GM12878 (cell line): Measurements from ENCODE around the gene TBC1D20. TPM values are rescaled to one million over a fixed set of nuclear protein-coding genes. Genes with fewer than 3 reads are reported as not detected.
"Not testable (repeated sequence)": the region's sequence is repeated elsewhere in the genome, so short reads cannot be mapped to it uniquely, and the experiment has no call there.

Experiments used
- ATAC-seq: fragments of 200-7000 bp; cut with Tn5 transposase; 3 replicates; pipeline ENCODE4 v1.9.1; 2020; ENCODE audit warnings: mild to moderate bottlenecking, moderate library complexity
- BruUV-seq: library from RNA; stranded (reverse); fragments of 400-500 nt; replicated peaks from 2 replicates; lab custom pipeline; 2021; lab: Mats Ljungman, UMichigan
- CTCF ChIA-PET: fragments of 300-600 bp; sonication (Branson Sonifier 250); formaldehyde crosslinking; extraction: SDS; loops from one replicate; lab custom pipeline; 2021; ENCODE audit warnings: inconsistent platforms; lab: Yijun Ruan, JAX
- POLR2A ChIA-PET: fragments of 350-600 bp; formaldehyde crosslinking; extraction: SDS; loops from one replicate; lab custom pipeline; 2021; ENCODE audit warnings: inconsistent platforms; lab: Charles Lee
- RAD21 ChIA-PET: fragments of 300-600 bp; sonication (Branson Sonifier 250); formaldehyde crosslinking; loops from one replicate; lab custom pipeline; 2023; ENCODE audit warnings: antibody characterized with exemption; ENCODE audit not compliant: unreplicated experiment; lab: Charles Lee
- SMC1A ChIA-PET: fragments of 300-600 bp; sonication (Branson Sonifier 250); formaldehyde crosslinking; loops from one replicate; lab custom pipeline; 2023; ENCODE audit not compliant: unreplicated experiment, uncharacterized antibody; lab: Charles Lee
- DNase-seq: peaks from one replicate; pipeline ENCODE4 v3.0.0-alpha.2; 2011; ENCODE audit warnings: low read depth, low spot score
- FAIRE-seq: peaks from 3 replicates; lab custom pipeline; 2011; peaks lifted over from hg19 to GRCh38; lab: Jason Lieb, UNC
- H2AFZ ChIP-seq: 2 replicates; pipeline ENCODE4 v1.6.0; 2011; ENCODE audit warnings: low read depth, low read length, control low read depth; ENCODE audit not compliant: control insufficient read depth
- H3K27ac ChIP-seq: 2 replicates; pipeline ENCODE4 v1.5.1; 2011; ENCODE audit warnings: control low read depth; ENCODE audit not compliant: control insufficient read depth, insufficient read depth
- H3K27me3 ChIP-seq, 2 experiments: replicated peaks in 1 of 2; 2 replicates each; pipeline versions ENCODE4 v1.6.0 to v1.6.1; 2011; ENCODE audit warnings: low read length in 1 of 2; ENCODE audit not compliant: control insufficient read depth in 2 of 2, insufficient read depth in 2 of 2
- H3K36me3 ChIP-seq, 2 experiments: 2 replicates each; pipeline ENCODE4 v1.5.1; 2011; ENCODE audit warnings: low read length in 1 of 2; ENCODE audit not compliant: control insufficient read depth in 2 of 2, insufficient read depth in 2 of 2
- H3K4me1 ChIP-seq: 2 replicates; pipeline ENCODE4 v1.6.1; 2011; ENCODE audit warnings: mild to moderate bottlenecking, low read length, moderate library complexity, mixed read lengths; ENCODE audit not compliant: control insufficient read depth, insufficient read depth
- H3K4me2 ChIP-seq: 2 replicates; pipeline ENCODE4 v1.6.0; 2011; ENCODE audit warnings: control low read depth; ENCODE audit not compliant: control insufficient read depth, insufficient read depth
- H3K4me3 ChIP-seq: fragments of 200-600 bp; sonication (generic); 2 replicates; pipeline ENCODE4 v1.5.1; 2016
- H3K79me2 ChIP-seq: 2 replicates; pipeline ENCODE4 v1.6.0; 2011; ENCODE audit warnings: low read length; ENCODE audit not compliant: control insufficient read depth, insufficient read depth
- H3K9ac ChIP-seq: 2 replicates; pipeline ENCODE4 v1.8.0; 2011; ENCODE audit warnings: low read length, control low read depth, mixed read lengths; ENCODE audit not compliant: control insufficient read depth, insufficient read depth
- H3K9me3 ChIP-seq: replicated peaks from 3 replicates; pipeline ENCODE4 v1.5.1; 2011; ENCODE audit warnings: mild to moderate bottlenecking, low read length; ENCODE audit not compliant: control insufficient read depth, insufficient read depth
- H4K20me1 ChIP-seq: 2 replicates; pipeline ENCODE4 v1.6.0; 2011; ENCODE audit not compliant: control insufficient read depth, insufficient read depth
- EZH2 ChIP-seq: IDR thresholded peaks from 2 replicates; pipeline ENCODE4 v1.6.1; 2012; ENCODE audit warnings: low read depth, mild to moderate bottlenecking, control low read depth, inconsistent platforms, low read length, borderline replicate concordance; ENCODE audit not compliant: control insufficient read depth
- FOXM1 ChIP-seq: IDR thresholded peaks from 2 replicates; pipeline ENCODE4 v1.6.1; 2012; ENCODE audit warnings: low read depth, mild to moderate bottlenecking, inconsistent platforms, low read length, moderate library complexity
- IRF4 ChIP-seq: IDR thresholded peaks from 2 replicates; pipeline ENCODE4 v1.6.1; 2011; ENCODE audit warnings: low read depth, low read length
- KDM1A ChIP-seq: fragments of 200-600 bp; sonication (generic); IDR thresholded peaks from 2 replicates; pipeline ENCODE4 v1.6.1; 2016; ENCODE audit warnings: borderline replicate concordance
- KLF5 ChIP-seq: fragments of 450-650 bp; IDR thresholded peaks from 2 replicates; pipeline ENCODE4 v1.6.1; 2014; ENCODE audit warnings: mild to moderate bottlenecking; ENCODE audit not compliant: partially characterized antibody
- NRF1 ChIP-seq: conservative IDR thresholded peaks from 2 replicates; pipeline ENCODE4 v1.6.1; 2011; ENCODE audit warnings: mild to moderate bottlenecking, low read depth, low read length, improper control_type of control experiment
- SIX5 ChIP-seq: IDR thresholded peaks from 2 replicates; pipeline ENCODE4 v1.6.1; 2011; ENCODE audit warnings: mild to moderate bottlenecking, low read depth, low read length, moderate library complexity; ENCODE audit not compliant: severe bottlenecking
- WGBS: methylation state at CpG from one replicate; pipeline ENCODE4 v1.1.6; 2016; ENCODE audit warnings: low lambda C conversion rate; ENCODE audit not compliant: insufficient replicate concordance, insufficient coverage; ENCODE audit errors: missing lambda C conversion rate; 5-methylcytosine and 5-hydroxymethylcytosine counted together
- in situ Hi-C: fragments of 300-500 bp; cut with MboI; formaldehyde crosslinking; loops from 9 replicates; pipeline ENCODE4 v1.14.3; 2018; ENCODE audit warnings: mixed read lengths
- intact Hi-C: fragments of 100-400 bp; cut with micrococcal nuclease; formaldehyde crosslinking; loops from one replicate; pipeline ENCODE4 v1.14.2; 2022; ENCODE audit not compliant: unreplicated experiment
- polyA plus RNA-seq, 11 experiments: library from polyadenylated mRNA; depleted of rRNA in 4 of 11; unstranded in 6 of 11; stranded (reverse) in 5 of 11; fragments of >200 nt; fragmentation: Nextera tagmentation in 4 of 11; fragmentation: Illumina TruSeq in 1 of 11; extraction: Ambion mirVana in 4 of 11; extraction: Trizol in 1 of 11; gene quantifications; 1 replicate in 1 of 11; 2 replicates in 10 of 11; pipeline versions ENCODE4 v1.2.1 to v1.2.3, GENCODE V29; 2011 to 2016; ENCODE audit warnings: inconsistent platforms in 2 of 11, missing spikeins in 2 of 11, low read depth in 1 of 11
- total RNA-seq, 4 experiments: library from RNA; depleted of rRNA in 3 of 4; stranded (reverse); fragments of >200 nt in 3 of 4; fragmentation: Illumina TruSeq in 1 of 4; extraction: Trizol in 1 of 4; gene quantifications; 2 replicates each; pipeline versions ENCODE4 v1.2.1 to v1.2.3, GENCODE V29; 2013 to 2021
- TF ChIP-seq, protein P1 (sequence below), 3 experiments: IDR thresholded peaks in 2 of 3; conservative IDR thresholded peaks in 1 of 3; 2 replicates each; pipeline ENCODE4 v1.5.1; 2011; ENCODE audit warnings: low read depth in 3 of 3, low read length in 3 of 3, mild to moderate bottlenecking in 3 of 3, control low read depth in 2 of 3, moderate library complexity in 2 of 3, inconsistent platforms in 1 of 3, mixed read lengths in 1 of 3; ENCODE audit not compliant: control insufficient read depth in 2 of 3, insufficient read depth in 1 of 3; ENCODE audit errors: extremely low read depth in 1 of 3

Gene TBC1D20
- total and polyA plus RNA-seq, 10 of the 15 experiments (the other 5 are each of a cell fraction or from before 2014, with no cell fraction given) = 4.3 to 17.9 (median 11.2) TPM

DNA sequence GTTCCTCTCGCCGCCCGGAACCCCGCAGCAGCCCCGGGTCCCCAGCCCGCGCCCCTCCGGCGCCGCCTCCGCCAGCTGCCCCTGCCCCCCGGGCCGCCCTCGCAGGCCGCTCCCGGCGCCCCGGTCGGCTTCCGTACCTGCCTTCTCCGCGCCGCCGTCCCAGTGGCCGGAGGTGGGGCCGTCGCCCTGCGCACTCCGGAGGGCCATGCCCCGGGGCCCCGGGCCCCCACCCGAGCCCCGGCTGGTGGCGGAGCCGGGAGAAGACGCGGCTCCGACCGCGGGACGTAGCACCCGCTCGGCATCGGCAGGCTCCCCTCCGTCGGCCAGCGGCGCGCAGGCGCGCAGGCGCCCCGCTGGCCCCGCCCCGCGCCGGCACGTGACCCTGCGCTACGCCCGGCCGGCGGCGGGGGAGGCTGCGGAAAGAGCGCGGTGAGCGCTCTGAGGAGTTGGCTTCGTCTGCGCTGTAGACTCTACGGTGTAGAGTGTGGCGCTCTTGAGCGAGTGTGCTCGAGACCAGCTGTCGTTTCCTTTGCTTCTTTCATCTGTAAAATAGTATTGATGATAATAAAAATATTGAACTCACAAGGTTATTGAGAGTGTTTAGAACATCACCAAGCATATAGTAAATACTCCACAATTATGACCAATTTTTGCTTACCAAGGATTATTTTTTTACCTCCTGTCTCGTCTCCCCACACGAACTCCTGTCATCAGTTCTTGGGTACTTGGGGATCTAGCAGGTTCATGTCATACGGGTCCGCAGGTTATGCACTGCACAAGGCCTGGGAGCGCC lies at the start of gene TBC1D20 (continued):
- TF ChIP-seq KLF5 (peak; percentile 60), FOXM1 (no peak), KDM1A (no peak), EZH2 (no peak), NRF1 (peak; percentile 57), SIX5 (no peak), IRF4 (no peak)
- TF ChIP-seq, protein P1, sequence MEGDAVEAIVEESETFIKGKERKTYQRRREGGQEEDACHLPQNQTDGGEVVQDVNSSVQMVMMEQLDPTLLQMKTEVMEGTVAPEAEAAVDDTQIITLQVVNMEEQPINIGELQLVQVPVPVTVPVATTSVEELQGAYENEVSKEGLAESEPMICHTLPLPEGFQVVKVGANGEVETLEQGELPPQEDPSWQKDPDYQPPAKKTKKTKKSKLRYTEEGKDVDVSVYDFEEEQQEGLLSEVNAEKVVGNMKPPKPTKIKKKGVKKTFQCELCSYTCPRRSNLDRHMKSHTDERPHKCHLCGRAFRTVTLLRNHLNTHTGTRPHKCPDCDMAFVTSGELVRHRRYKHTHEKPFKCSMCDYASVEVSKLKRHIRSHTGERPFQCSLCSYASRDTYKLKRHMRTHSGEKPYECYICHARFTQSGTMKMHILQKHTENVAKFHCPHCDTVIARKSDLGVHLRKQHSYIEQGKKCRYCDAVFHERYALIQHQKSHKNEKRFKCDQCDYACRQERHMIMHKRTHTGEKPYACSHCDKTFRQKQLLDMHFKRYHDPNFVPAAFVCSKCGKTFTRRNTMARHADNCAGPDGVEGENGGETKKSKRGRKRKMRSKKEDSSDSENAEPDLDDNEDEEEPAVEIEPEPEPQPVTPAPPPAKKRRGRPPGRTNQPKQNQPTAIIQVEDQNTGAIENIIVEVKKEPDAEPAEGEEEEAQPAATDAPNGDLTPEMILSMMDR (IDR thresholded peaks at IDR 0.05 in 2 of 3, conservative IDR thresholded peaks at IDR 0.05 in 1 of 3; ENCODE audit: control insufficient read depth in 2 of 3, extremely low read depth in 1 of 3, insufficient read depth in 1 of 3, low read depth in 3 of 3, low read length in 3 of 3) = peak in 2 of 3 experiments; percentile 9 to 39; a peak in 1 of 6 replicates

DNA sequence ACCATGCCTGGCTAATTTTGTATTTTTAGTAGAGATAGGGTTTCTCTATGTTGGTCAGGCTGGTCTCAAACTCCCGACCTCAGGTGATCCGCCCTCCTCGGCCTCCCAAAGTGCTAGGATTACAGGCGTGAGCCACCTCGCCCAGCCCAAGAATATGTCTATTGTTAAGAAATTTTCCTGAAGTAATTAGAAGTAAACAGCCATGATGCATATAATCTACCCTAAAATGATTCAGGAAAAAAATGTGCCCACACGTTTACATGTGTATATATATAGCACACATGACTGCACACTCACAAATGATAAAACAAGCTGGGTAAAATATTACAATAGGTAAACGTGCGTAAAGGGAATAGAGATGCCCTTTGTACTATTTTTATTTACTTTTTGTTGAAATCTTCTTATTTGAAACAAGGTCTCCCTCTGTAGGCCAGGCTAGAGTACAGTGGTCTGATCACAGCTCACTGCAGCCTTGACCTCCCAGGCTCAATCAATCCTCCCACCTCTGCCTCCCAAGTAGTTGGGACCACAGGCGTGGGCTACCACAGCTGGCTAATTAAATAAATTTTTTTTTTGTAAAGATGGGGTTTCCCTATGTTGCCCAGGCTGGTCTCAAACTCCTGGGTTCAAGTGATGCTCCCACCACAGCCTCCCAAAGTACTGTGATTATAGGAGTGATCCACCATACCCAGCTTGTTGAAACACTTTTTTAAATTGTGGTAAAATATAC lies 48.2 kb upstream of the TBC1D20 start:
- H4K20me1 ChIP-seq, H3K4me3 ChIP-seq, intact Hi-C loops, H3K9me3 ChIP-seq, BruUV-seq, H2AFZ ChIP-seq, ATAC-seq, H3K27me3 ChIP-seq, FAIRE-seq, POLR2A ChIA-PET, H3K4me1 ChIP-seq, in situ Hi-C loops, DNase-seq, H3K4me2 ChIP-seq, H3K27ac ChIP-seq, H3K9ac ChIP-seq: not testable (repeated sequence)
- ChIA-PET RAD21 (interaction anchor here (0.8 kb wide), 1 partner anchor 26 kb away, joined by 3 read pairs; no protein-coding TSS in a partner anchor), SMC1A (interaction anchor here (0.6 to 0.8 kb wide), 2 partner anchors 26 to 32 kb away, joined by 3 to 4 read pairs; no protein-coding TSS in a partner anchor), CTCF (interaction anchor here (0.8 to 1.3 kb wide), 2 partner anchors 14 to 156 kb away, joined by 3 read pairs; no protein-coding TSS in a partner anchor)
- peaks cover 0 to 22% of the 10 kb centered on the region in 2 experiments for H3K36me3 ChIP-seq
- peaks cover 52% of the 10 kb centered on the region for H3K79me2 ChIP-seq
- 88% methylated on average over 9 of the region's 9 CpGs for WGBS

DNA sequence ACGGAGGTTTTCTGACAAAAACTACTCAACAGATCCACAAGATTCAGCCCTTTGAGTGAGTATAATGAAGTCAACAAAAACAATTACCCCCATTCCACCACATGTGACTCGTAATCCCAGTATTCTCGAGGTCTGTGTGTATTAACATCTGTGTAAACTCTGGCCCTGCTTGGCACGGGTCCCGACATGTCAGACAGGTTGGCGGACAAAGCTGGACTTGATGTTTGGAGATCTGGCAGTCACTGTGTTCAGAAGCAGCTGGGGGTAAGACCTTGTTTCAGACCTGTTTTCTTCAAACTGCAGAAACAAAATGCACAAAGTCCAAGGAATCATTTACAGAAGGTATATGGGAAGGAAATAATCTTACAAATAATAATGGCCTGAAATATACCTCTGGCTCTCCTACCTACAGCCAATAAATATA lies 46.0 kb upstream of the TBC1D20 start:
- DNase-seq, H3K4me3 ChIP-seq, intact Hi-C loops, H3K27me3 ChIP-seq, H3K9me3 ChIP-seq, H3K9ac ChIP-seq, SMC1A ChIA-PET, H4K20me1 ChIP-seq, FAIRE-seq, in situ Hi-C loops, BruUV-seq, ATAC-seq, H3K4me1 ChIP-seq, RAD21 ChIA-PET, H3K4me2 ChIP-seq, H3K27ac ChIP-seq, H2AFZ ChIP-seq: not testable (repeated sequence)
- CTCF ChIA-PET = interaction anchor here (0.6 kb wide), 1 partner anchor 105 kb away, joined by 3 read pairs; no protein-coding TSS in a partner anchor
- POLR2A ChIA-PET = interaction anchor here (1.0 kb wide), 1 partner anchor 31 kb away, joined by 3 read pairs; no protein-coding TSS in a partner anchor
- H3K79me2 ChIP-seq = peaks cover 32% of the 10 kb centered on the region
- H3K36me3 ChIP-seq = peaks cover 0 to 20% of the 10 kb centered on the region in 2 experiments; a peak in 3 of 4 replicates
- 89% methylated on average over 6 of the region's 6 CpGs for WGBS
